NB4 (cell line): ENCODE results near the gene TMEM87B.
"Not testable (repeated sequence)": the region's sequence is repeated elsewhere in the genome, so short reads cannot be mapped to it uniquely, and the experiment has no call there.

Source experiments
- MYC ChIP-seq: IDR thresholded peaks from 2 replicates; pipeline ENCODE4 v1.6.1; 2011; ENCODE audit warnings: low read depth, low read length
- POLR2A ChIP-seq: IDR thresholded peaks from 2 replicates; pipeline ENCODE4 v1.6.1; 2011; ENCODE audit warnings: mild to moderate bottlenecking; ENCODE audit not compliant: insufficient read length; ENCODE audit errors: extremely low read depth
- TF ChIP-seq, protein P1 (sequence below): IDR thresholded peaks from one replicate; pipeline ENCODE4 v1.5.1; 2012; ENCODE audit warnings: low read depth, low read length
- TF ChIP-seq, protein P2 (sequence below): IDR thresholded peaks from 2 replicates; pipeline ENCODE4 v1.6.1; 2011; ENCODE audit warnings: low read depth, low read length

DNA sequence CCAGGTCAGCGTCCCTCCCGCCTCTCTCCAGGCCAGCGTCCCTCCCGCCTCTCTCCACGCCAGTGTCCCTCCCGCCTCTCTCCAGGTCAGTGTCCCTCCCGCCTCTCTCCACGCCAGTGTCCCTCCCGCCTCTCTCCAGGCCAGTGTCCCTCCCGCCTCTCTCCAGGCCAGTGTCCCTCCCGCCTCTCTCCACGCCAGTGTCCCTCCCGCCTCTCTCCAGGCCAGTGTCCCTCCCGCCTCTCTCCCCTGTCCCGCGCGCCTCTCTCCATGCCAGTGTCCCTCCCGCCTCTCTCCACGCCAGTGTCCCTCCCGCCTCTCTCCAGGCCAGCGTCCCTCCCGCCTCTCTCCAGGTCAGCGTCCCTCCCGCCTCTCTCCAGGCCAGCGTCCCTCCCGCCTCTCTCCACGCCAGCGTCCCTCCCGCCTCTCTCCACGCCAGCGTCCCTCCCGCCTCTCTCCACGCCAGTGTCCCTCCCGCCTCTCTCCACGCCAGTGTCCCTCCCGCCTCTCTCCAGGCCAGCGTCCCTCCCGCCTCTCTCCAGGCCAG, 84.7 kb downstream of the TMEM87B start:
- not testable (repeated sequence) for TF ChIP-seq POLR2A, MYC
- TF ChIP-seq, protein P1, sequence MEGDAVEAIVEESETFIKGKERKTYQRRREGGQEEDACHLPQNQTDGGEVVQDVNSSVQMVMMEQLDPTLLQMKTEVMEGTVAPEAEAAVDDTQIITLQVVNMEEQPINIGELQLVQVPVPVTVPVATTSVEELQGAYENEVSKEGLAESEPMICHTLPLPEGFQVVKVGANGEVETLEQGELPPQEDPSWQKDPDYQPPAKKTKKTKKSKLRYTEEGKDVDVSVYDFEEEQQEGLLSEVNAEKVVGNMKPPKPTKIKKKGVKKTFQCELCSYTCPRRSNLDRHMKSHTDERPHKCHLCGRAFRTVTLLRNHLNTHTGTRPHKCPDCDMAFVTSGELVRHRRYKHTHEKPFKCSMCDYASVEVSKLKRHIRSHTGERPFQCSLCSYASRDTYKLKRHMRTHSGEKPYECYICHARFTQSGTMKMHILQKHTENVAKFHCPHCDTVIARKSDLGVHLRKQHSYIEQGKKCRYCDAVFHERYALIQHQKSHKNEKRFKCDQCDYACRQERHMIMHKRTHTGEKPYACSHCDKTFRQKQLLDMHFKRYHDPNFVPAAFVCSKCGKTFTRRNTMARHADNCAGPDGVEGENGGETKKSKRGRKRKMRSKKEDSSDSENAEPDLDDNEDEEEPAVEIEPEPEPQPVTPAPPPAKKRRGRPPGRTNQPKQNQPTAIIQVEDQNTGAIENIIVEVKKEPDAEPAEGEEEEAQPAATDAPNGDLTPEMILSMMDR: not testable (repeated sequence)
- TF ChIP-seq, protein P2, sequence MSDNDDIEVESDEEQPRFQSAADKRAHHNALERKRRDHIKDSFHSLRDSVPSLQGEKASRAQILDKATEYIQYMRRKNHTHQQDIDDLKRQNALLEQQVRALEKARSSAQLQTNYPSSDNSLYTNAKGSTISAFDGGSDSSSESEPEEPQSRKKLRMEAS: not testable (repeated sequence)
